AG09319 (cell line): ENCODE results near the gene LTO1.
"Not testable (repeated sequence)": the region's sequence is repeated elsewhere in the genome, so short reads cannot be mapped to it uniquely, and the experiment has no call there.

Source experiments
- DNase-seq: peaks from one replicate; pipeline ENCODE4 v3.0.0-alpha.2; 2010; ENCODE audit warnings: low read depth; ENCODE audit errors: extremely low read depth
- TF ChIP-seq, protein P1 (sequence below): IDR thresholded peaks from 2 replicates; pipeline ENCODE4 v1.5.1; 2011; ENCODE audit warnings: low read depth, mild to moderate bottlenecking, inconsistent platforms, low read length, moderate library complexity

LTO1 gene

DNA sequence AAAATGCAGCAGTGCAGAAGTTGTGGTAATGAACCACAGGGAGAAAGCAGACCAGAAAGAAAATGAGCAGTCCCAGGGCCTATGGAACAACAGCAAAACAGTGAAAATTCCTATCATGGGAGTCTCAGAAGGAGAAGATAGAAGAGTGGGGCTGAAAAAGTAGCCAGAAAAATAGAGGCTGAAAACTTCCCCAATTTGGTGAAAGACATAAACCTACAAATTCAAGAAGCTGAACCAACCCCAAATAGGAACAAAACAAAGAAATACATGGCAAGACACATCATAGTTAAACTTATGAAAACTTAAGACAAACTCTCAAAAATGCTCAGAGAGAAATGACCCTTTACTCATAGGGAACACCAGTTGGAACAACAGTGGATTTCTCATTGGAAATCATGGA, 17.3 kb upstream of the LTO1 start:
- no peak for DNase-seq
- TF ChIP-seq, protein P1, sequence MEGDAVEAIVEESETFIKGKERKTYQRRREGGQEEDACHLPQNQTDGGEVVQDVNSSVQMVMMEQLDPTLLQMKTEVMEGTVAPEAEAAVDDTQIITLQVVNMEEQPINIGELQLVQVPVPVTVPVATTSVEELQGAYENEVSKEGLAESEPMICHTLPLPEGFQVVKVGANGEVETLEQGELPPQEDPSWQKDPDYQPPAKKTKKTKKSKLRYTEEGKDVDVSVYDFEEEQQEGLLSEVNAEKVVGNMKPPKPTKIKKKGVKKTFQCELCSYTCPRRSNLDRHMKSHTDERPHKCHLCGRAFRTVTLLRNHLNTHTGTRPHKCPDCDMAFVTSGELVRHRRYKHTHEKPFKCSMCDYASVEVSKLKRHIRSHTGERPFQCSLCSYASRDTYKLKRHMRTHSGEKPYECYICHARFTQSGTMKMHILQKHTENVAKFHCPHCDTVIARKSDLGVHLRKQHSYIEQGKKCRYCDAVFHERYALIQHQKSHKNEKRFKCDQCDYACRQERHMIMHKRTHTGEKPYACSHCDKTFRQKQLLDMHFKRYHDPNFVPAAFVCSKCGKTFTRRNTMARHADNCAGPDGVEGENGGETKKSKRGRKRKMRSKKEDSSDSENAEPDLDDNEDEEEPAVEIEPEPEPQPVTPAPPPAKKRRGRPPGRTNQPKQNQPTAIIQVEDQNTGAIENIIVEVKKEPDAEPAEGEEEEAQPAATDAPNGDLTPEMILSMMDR = no peak

DNA sequence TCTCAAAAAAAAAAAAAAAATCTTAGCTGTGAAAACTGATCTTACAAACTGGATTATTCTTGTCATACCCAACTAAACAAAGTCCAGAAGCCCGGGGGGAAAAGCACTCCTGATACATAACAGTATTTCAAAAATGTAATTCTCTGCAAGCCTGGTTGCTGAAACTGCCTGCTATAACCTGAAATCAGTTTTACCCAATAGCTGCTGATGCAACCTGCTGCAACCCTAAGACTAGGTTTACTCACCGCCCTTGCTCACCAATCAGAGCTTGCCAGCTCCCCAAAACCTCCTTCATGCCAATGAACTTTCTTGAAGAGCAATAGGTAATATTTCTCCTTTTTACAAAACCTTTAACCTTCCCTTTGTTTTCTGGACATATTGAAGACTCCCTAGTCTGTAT, 16.3 kb upstream of the LTO1 start:
- peak; percentile 19 for DNase-seq
- TF ChIP-seq, protein P1 = no peak

DNA sequence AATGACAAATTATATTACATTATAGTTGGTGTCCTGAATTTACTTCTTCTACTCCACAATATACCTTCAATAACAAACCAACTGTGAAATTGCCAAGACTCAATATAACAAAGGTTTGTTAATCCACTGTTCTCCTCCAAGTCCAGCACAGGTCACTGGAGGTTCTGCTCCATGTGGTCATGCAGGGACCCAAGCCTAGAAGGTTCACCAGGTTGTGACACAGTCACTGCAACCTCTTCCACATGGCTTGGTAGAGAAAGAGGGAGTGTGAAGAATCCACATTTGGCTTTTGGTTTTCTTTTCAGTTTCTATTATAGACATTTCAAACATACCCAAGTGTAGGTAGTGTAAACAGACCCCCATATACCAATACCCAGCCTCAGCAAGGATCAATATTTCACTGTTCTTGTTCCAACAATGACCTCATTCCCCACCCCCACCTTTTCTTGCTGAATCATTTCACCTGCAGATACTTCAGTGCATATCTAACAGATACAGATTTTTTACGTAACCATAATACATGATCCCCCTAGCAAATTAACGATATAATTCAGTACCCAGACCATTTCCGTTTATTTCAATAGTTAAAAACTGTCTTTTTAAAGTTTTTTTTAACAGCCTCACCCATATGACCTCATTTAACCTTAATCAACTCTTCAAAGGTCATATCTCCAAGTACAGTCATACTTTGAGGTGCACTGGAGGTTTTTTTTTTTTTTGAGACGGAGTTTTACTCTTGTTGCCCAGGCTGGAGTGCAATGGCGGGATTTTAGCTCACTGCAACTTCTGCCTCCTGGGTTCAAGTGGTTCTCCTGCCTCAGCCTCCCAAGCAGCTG, 14.5 kb upstream of the LTO1 start:
- no peak for DNase-seq
- TF ChIP-seq, protein P1 = no peak

DNA sequence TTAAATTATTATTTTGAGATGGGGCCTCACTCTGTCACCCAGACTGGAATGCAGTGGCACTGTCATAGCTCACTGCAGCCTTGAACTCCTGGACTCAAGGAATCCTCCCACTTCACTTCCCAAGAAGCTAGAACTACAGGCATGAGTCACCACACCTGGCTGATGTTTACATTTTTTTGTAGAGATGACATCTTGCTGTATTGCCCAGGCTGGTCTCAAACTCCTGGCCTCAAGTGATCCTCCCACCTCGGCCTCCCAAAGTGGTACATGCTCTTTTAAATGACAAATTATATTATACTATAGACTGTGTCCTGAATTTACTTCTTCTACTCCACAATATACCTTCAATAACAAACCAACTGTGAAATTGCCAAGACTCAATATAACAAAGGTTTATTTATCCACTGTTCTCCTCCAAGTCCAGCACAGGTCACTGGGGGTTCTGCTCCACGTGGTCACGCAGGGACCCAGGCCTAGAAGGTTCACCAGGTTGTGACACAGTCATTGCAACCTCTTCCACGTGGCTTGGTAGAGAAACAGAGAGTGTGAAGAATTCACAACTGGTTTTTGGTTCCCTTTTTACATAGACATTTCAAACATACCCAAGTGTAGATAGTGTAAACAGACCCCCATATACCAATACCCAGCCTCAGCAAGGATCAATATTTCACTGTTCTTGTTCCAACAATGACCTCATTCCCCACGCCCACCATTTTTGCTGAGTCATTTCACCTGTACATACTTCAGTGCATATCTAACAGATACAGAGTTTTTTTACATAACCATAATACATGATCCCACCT, 13.0 kb upstream of the LTO1 start:
- not testable (repeated sequence) for DNase-seq

DNA sequence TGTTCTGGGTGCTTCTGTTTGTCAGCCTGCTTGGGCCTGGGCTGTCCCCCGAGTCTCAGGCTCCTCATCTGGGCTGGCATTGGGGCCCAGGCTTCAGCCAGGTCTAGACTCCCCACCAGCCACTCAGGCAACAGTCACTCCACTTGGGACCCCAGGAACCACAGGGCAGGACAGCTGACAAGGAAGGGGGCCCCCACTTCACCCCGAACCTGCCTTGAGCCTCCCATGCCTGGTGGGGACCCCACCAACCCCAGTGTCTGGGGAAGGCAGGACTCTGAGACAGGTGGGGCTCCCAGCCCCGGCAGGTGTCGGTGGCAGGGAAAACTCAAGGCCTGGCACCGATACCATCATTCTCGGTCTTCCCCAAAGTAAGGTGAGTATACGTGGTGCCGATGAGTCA, 11.7 kb upstream of the LTO1 start:
- TF ChIP-seq, protein P1 = no peak
- no peak for DNase-seq

DNA sequence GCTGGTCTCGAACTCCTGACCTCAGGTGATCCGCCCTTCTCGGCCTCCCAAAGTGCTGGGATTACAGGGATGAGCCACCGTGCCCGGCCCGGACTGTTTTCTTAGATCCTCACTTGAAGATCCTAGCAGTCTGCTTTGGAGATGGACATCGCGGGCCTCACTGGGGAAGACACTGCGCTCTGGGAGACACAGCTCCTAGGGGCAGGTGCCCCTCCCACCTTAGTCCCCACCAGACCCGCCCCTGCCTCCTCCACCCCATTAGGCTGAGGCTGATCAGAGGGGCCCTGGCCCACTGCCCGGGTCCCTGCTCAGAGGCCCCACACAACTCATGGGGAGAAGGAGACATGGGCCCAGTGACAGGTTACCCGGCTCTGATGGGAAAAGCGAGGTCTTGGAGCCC, 11.3 kb upstream of the LTO1 start:
- no peak for DNase-seq
- TF ChIP-seq, protein P1 = no peak

DNA sequence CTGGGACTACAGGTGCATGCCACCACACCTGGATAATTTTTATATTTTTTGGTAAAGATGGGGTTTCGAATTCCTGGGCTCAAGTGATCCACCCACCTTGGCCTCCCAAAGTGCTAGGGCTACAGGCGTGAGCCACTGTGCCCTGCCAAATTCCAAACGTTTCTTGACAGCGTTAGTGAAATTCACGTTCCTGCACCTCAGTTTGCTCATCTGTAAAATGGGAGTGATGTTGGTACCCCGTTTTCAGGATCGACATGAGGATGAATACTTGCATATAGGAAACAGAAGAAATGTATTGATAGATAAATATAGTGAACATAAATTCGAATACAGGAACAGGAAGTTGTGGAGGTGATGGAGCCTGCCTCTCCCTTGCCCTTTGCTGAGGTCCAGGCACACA, 10.2 kb upstream of the LTO1 start:
- TF ChIP-seq, protein P1 = no peak
- no peak for DNase-seq
